Panc1 (cell line): ENCODE results near the gene VAV3.

ENCODE experiments used
- POLR2AphosphoS5 ChIP-seq: IDR thresholded peaks from 2 replicates; pipeline ENCODE4 v1.6.1; 2012; ENCODE audit warnings: mild to moderate bottlenecking, low read depth, low read length, moderate library complexity
- SIN3A ChIP-seq: IDR thresholded peaks from 2 replicates; pipeline ENCODE4 v1.6.1; 2012; ENCODE audit warnings: low read depth, mild to moderate bottlenecking, low read length, moderate library complexity, borderline replicate concordance; ENCODE audit not compliant: insufficient read depth
- TCF7L2 ChIP-seq: IDR thresholded peaks from 2 replicates; pipeline ENCODE4 v1.6.1; 2011; ENCODE audit warnings: mild to moderate bottlenecking, low read depth, low read length, inconsistent platforms
- TF ChIP-seq, protein P1 (sequence below): fragments of 450-650 bp; IDR thresholded peaks from 2 replicates; pipeline ENCODE4 v1.5.1; 2017; ENCODE audit warnings: mild to moderate bottlenecking
- TF ChIP-seq, protein P2 (sequence below), 2 experiments: IDR thresholded peaks; 2 replicates each; pipeline ENCODE4 v1.6.1; 2011 to 2012; ENCODE audit warnings: low read depth in 2 of 2, control low read depth in 1 of 2, low read length in 1 of 2, mild to moderate bottlenecking in 1 of 2, moderate library complexity in 1 of 2; ENCODE audit not compliant: insufficient read depth in 1 of 2

DNA sequence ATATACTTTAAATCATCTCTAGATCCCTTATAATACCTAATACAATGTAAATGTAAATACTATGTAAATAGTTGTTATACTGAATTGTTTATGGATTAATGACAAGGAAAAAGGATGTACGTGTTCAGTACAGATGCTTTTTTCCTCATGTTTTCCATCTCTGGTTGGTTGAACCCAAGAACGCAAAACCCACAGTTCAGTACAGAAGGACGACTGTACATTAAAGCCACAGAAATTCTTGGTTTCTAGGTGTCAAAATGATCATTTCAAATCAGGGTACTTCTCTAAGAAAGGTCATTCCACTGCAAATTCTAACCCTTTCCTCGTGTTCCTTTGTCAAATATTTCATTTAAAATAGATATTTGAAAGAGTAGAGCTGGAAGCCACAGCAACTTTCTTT is 158.1 kb downstream of the VAV3 start:
- TF ChIP-seq, protein P1, sequence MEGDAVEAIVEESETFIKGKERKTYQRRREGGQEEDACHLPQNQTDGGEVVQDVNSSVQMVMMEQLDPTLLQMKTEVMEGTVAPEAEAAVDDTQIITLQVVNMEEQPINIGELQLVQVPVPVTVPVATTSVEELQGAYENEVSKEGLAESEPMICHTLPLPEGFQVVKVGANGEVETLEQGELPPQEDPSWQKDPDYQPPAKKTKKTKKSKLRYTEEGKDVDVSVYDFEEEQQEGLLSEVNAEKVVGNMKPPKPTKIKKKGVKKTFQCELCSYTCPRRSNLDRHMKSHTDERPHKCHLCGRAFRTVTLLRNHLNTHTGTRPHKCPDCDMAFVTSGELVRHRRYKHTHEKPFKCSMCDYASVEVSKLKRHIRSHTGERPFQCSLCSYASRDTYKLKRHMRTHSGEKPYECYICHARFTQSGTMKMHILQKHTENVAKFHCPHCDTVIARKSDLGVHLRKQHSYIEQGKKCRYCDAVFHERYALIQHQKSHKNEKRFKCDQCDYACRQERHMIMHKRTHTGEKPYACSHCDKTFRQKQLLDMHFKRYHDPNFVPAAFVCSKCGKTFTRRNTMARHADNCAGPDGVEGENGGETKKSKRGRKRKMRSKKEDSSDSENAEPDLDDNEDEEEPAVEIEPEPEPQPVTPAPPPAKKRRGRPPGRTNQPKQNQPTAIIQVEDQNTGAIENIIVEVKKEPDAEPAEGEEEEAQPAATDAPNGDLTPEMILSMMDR = no peak
- TF ChIP-seq POLR2AphosphoS5 (no peak), SIN3A (no peak), TCF7L2 (no peak)
- TF ChIP-seq, protein P2, sequence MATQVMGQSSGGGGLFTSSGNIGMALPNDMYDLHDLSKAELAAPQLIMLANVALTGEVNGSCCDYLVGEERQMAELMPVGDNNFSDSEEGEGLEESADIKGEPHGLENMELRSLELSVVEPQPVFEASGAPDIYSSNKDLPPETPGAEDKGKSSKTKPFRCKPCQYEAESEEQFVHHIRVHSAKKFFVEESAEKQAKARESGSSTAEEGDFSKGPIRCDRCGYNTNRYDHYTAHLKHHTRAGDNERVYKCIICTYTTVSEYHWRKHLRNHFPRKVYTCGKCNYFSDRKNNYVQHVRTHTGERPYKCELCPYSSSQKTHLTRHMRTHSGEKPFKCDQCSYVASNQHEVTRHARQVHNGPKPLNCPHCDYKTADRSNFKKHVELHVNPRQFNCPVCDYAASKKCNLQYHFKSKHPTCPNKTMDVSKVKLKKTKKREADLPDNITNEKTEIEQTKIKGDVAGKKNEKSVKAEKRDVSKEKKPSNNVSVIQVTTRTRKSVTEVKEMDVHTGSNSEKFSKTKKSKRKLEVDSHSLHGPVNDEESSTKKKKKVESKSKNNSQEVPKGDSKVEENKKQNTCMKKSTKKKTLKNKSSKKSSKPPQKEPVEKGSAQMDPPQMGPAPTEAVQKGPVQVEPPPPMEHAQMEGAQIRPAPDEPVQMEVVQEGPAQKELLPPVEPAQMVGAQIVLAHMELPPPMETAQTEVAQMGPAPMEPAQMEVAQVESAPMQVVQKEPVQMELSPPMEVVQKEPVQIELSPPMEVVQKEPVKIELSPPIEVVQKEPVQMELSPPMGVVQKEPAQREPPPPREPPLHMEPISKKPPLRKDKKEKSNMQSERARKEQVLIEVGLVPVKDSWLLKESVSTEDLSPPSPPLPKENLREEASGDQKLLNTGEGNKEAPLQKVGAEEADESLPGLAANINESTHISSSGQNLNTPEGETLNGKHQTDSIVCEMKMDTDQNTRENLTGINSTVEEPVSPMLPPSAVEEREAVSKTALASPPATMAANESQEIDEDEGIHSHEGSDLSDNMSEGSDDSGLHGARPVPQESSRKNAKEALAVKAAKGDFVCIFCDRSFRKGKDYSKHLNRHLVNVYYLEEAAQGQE (IDR thresholded peaks at IDR 0.05; ENCODE audit: insufficient read depth in 1 of 2, low read depth in 2 of 2, low read length in 1 of 2) = no peak
